SK-N-SH treated with all-trans-retinoic acid at 6 μM for 48 hours (cell line): ENCODE data around the gene CAD.
"Not testable (repeated sequence)": the region's sequence is repeated elsewhere in the genome, so short reads cannot be mapped to it uniquely, and the experiment has no call there.

ENCODE experiments used
- ATAC-seq: fragments of 200-7000 bp; cut with Tn5 transposase; 3 replicates; pipeline ENCODE4 v1.9.1; 2020; ENCODE audit warnings: mild to moderate bottlenecking, moderate library complexity
- ARNTL ChIP-seq: fragments of 450-650 bp; formaldehyde crosslinking; IDR thresholded peaks from 2 replicates; pipeline ENCODE4 v1.5.0; 2020; ENCODE audit warnings: low read depth, mild to moderate bottlenecking, moderate library complexity, borderline replicate concordance
- BACH2 ChIP-seq: fragments of 250-450 bp; sonication (Bioruptor Pico); IDR thresholded peaks from 2 replicates; pipeline ENCODE4 v1.9.0; 2021; ENCODE audit warnings: mild to moderate bottlenecking, borderline replicate concordance
- ESRRG ChIP-seq: fragments of 250-450 bp; sonication (Bioruptor Pico); IDR thresholded peaks from 2 replicates; pipeline ENCODE4 v1.6.1; 2021; ENCODE audit warnings: mild to moderate bottlenecking
- GLIS3 ChIP-seq: fragments of 250-450 bp; sonication (Bioruptor Pico); IDR thresholded peaks from 2 replicates; pipeline ENCODE4 v1.5.0; 2020; ENCODE audit warnings: mild to moderate bottlenecking, moderate library complexity
- ISL1 ChIP-seq: fragments of 250-450 bp; sonication (Bioruptor Pico); IDR thresholded peaks from 2 replicates; pipeline ENCODE4 v2.1.2; 2022; ENCODE audit warnings: mild to moderate bottlenecking, moderate library complexity
- OSR1 ChIP-seq: fragments of 250-450 bp; sonication (Bioruptor Pico); IDR thresholded peaks from 2 replicates; pipeline ENCODE4 v1.8.0; 2022; ENCODE audit warnings: moderate library complexity, mild to moderate bottlenecking, inconsistent platforms
- PPARA ChIP-seq: fragments of 250-450 bp; sonication (Bioruptor Pico); IDR thresholded peaks from 2 replicates; pipeline ENCODE4 v1.5.0; 2020; ENCODE audit warnings: mild to moderate bottlenecking, borderline replicate concordance
- RARB ChIP-seq: fragments of 250-450 bp; sonication (Bioruptor Pico); IDR thresholded peaks from 2 replicates; pipeline ENCODE4 v1.8.0; 2021; ENCODE audit warnings: mild to moderate bottlenecking, moderate library complexity
- SNAI2 ChIP-seq: fragments of 250-450 bp; sonication (Bioruptor Pico); IDR thresholded peaks from 2 replicates; pipeline ENCODE4 v1.5.0; 2020; ENCODE audit warnings: mild to moderate bottlenecking, moderate library complexity
- TCF4 ChIP-seq: fragments of 250-450 bp; sonication (Bioruptor Pico); IDR thresholded peaks from 2 replicates; pipeline ENCODE4 v1.8.0; 2021; ENCODE audit warnings: mild to moderate bottlenecking, moderate library complexity, borderline replicate concordance
- TOX ChIP-seq: fragments of 250-450 bp; sonication (Bioruptor Pico); IDR thresholded peaks from 2 replicates; pipeline ENCODE4 v1.8.0; 2021; ENCODE audit warnings: mild to moderate bottlenecking, moderate library complexity, borderline replicate concordance
- ZFP3 ChIP-seq: fragments of 250-450 bp; sonication (Bioruptor Pico); IDR thresholded peaks from 2 replicates; pipeline ENCODE4 v1.5.0; 2020; ENCODE audit warnings: mild to moderate bottlenecking, moderate library complexity
- ZFP30 ChIP-seq: fragments of 450-650 bp; formaldehyde crosslinking; IDR thresholded peaks from 2 replicates; pipeline ENCODE4 v1.5.0; 2022; ENCODE audit warnings: mild to moderate bottlenecking, moderate library complexity
- ZNF70 ChIP-seq: fragments of 450-650 bp; formaldehyde crosslinking; IDR thresholded peaks from 2 replicates; pipeline ENCODE4 v1.5.0; 2020; ENCODE audit warnings: mild to moderate bottlenecking, moderate library complexity
- ZNF8 ChIP-seq: fragments of 450-650 bp; formaldehyde crosslinking; IDR thresholded peaks from 2 replicates; pipeline ENCODE4 v1.5.0; 2020; ENCODE audit warnings: mild to moderate bottlenecking, moderate library complexity
- TF ChIP-seq, protein P1 (sequence below): fragments of 250-450 bp; sonication (Bioruptor Pico); IDR thresholded peaks from 2 replicates; pipeline ENCODE4 v1.8.0; 2020; ENCODE audit warnings: mild to moderate bottlenecking, moderate library complexity, borderline replicate concordance
- TF ChIP-seq, protein P2 (sequence below): fragments of 250-450 bp; sonication (Bioruptor Pico); IDR thresholded peaks from 2 replicates; pipeline ENCODE4 v1.8.0; 2021; ENCODE audit warnings: low read depth, mild to moderate bottlenecking, moderate library complexity, borderline replicate concordance
- TF ChIP-seq, protein P3 (sequence below): fragments of 250-450 bp; sonication (Bioruptor Pico); IDR thresholded peaks from 2 replicates; pipeline ENCODE4 v1.5.1; 2020; ENCODE audit warnings: low read depth, mild to moderate bottlenecking, moderate library complexity
- TF ChIP-seq, protein P4 (sequence below): fragments of 250-450 bp; sonication (Bioruptor Pico); IDR thresholded peaks from 2 replicates; pipeline ENCODE4 v1.5.1; 2021; ENCODE audit warnings: mild to moderate bottlenecking, moderate library complexity

Gene CAD

DNA sequence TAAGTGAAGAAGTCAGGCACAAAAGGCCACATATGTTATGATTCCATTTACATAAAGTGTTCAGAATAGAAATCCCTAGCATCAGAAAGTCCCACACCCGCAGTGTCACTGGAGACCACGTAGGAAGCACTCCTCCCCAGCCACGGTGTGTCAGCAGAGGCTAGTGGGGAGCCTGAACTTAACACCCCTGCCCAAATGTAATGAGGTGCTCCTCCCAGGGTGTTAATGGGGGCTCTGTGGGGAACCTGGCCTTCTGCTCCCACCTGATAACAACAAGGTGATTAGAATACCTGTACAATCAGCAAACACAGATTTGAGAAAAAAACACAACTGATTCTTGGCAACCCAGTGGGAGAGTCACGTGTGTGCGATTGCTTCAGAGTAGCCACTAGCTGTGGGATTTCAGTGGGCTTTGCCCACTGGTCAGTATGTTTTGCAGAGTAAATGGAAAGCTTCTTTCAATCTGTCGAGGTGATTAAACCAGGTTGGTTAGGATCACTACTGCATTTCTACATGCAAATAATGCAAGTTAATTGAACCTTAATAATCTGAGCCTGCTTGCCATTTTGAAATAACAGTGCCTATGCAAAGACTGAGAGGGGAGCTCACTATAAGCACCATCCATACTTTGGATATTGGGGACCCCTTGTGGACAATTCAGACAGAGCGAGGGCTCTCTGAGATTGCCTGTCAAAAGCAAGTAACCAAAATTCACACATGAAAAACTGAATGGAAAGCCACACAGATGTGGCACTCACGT, 25.9 kb upstream of the CAD start (continued):
- TF ChIP-seq ARNTL (CRISPR knock-in tag) = no peak
- TF ChIP-seq, protein P1, sequence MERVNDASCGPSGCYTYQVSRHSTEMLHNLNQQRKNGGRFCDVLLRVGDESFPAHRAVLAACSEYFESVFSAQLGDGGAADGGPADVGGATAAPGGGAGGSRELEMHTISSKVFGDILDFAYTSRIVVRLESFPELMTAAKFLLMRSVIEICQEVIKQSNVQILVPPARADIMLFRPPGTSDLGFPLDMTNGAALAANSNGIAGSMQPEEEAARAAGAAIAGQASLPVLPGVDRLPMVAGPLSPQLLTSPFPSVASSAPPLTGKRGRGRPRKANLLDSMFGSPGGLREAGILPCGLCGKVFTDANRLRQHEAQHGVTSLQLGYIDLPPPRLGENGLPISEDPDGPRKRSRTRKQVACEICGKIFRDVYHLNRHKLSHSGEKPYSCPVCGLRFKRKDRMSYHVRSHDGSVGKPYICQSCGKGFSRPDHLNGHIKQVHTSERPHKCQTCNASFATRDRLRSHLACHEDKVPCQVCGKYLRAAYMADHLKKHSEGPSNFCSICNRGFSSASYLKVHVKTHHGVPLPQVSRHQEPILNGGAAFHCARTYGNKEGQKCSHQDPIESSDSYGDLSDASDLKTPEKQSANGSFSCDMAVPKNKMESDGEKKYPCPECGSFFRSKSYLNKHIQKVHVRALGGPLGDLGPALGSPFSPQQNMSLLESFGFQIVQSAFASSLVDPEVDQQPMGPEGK (CRISPR knock-in tag) = no peak
- TF ChIP-seq, protein P2, sequence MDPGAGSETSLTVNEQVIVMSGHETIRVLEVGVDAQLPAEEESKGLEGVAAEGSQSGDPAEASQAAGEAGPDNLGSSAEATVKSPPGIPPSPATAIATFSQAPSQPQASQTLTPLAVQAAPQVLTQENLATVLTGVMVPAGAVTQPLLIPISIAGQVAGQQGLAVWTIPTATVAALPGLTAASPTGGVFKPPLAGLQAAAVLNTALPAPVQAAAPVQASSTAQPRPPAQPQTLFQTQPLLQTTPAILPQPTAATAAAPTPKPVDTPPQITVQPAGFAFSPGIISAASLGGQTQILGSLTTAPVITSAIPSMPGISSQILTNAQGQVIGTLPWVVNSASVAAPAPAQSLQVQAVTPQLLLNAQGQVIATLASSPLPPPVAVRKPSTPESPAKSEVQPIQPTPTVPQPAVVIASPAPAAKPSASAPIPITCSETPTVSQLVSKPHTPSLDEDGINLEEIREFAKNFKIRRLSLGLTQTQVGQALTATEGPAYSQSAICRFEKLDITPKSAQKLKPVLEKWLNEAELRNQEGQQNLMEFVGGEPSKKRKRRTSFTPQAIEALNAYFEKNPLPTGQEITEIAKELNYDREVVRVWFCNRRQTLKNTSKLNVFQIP (CRISPR knock-in tag) = no peak

GRCh38 chr2:27194538-27195354, 22.4 kb upstream of the CAD start:
- TF ChIP-seq GLIS3 (CRISPR knock-in tag) = no peak
- TF ChIP-seq ISL1 (CRISPR knock-in tag) = no peak
- TF ChIP-seq ZFP3 (CRISPR knock-in tag) = no peak
- TF ChIP-seq TCF4 = no peak
- TF ChIP-seq RARB (CRISPR knock-in tag) = no peak
- TF ChIP-seq, protein P1 (CRISPR knock-in tag) = no peak
- TF ChIP-seq ZNF70 (CRISPR knock-in tag) = no peak
- TF ChIP-seq ZFP30 = no peak
- TF ChIP-seq, protein P3, sequence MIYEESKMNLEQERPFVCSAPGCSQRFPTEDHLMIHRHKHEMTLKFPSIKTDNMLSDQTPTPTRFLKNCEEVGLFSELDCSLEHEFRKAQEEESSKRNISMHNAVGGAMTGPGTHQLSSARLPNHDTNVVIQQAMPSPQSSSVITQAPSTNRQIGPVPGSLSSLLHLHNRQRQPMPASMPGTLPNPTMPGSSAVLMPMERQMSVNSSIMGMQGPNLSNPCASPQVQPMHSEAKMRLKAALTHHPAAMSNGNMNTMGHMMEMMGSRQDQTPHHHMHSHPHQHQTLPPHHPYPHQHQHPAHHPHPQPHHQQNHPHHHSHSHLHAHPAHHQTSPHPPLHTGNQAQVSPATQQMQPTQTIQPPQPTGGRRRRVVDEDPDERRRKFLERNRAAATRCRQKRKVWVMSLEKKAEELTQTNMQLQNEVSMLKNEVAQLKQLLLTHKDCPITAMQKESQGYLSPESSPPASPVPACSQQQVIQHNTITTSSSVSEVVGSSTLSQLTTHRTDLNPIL (CRISPR knock-in tag) = no peak
- no peak for TF ChIP-seq ARNTL (CRISPR knock-in tag)
- TF ChIP-seq TOX (CRISPR knock-in tag) = no peak
- TF ChIP-seq SNAI2 = no peak
- TF ChIP-seq, protein P4, sequence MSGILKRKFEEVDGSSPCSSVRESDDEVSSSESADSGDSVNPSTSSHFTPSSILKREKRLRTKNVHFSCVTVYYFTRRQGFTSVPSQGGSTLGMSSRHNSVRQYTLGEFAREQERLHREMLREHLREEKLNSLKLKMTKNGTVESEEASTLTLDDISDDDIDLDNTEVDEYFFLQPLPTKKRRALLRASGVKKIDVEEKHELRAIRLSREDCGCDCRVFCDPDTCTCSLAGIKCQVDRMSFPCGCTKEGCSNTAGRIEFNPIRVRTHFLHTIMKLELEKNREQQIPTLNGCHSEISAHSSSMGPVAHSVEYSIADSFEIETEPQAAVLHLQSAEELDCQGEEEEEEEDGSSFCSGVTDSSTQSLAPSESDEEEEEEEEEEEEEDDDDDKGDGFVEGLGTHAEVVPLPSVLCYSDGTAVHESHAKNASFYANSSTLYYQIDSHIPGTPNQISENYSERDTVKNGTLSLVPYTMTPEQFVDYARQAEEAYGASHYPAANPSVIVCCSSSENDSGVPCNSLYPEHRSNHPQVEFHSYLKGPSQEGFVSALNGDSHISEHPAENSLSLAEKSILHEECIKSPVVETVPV (CRISPR knock-in tag) = no peak
- no peak for TF ChIP-seq BACH2 (CRISPR knock-in tag)
- no peak for TF ChIP-seq OSR1 (CRISPR knock-in tag)
- no peak for TF ChIP-seq PPARA (CRISPR knock-in tag)
- TF ChIP-seq, protein P2 (CRISPR knock-in tag) = no peak
- TF ChIP-seq ESRRG (CRISPR knock-in tag) = no peak
- no peak for TF ChIP-seq ZNF8
- TF ChIP-seq, all 23 proteins: peak for 0
- no peak for ATAC-seq

DNA sequence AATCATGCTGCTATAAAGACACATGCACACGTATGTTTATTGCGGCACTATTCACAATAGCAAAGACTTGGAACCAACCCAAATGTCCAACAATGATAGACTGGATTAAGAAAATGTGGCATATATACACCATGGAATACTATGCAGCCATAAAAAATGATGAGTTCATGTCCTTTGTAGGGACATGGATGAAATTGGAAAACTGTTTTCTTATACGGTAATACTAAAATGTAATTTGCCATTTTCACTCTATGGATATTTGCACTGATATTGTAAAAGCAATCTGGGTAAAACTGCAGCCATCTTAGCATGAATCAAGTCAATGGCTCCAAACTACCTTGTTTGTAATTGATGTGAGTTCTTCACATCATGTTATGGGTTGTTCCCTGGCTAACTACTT, 21.4 kb upstream of the CAD start:
- not testable (repeated sequence) for ATAC-seq

- ATAC-seq = not testable (repeated sequence)
Measured at GRCh38 chr2:27198068-27198467, 19.1 kb upstream of the CAD start.
